OCI-LY7 (cell line): Measurements from ENCODE around the gene CBX2.

Experiments used
- EZH2phosphoT487 ChIP-seq: fragments of 200-600 bp; sonication (generic); IDR thresholded peaks from 2 replicates; pipeline ENCODE4 v1.6.1; 2018; ENCODE audit warnings: low read depth, borderline replicate concordance, mild to moderate bottlenecking, mixed run types, antibody characterized with exemption, low read length, moderate library complexity, mixed read lengths
- TF ChIP-seq, protein P1 (sequence below): fragments of 200-600 bp; sonication (generic); conservative IDR thresholded peaks from 2 replicates; pipeline ENCODE4 v1.5.1; 2014; ENCODE audit warnings: mild to moderate bottlenecking, antibody characterized with exemption, low read length, moderate library complexity, mixed read lengths

DNA sequence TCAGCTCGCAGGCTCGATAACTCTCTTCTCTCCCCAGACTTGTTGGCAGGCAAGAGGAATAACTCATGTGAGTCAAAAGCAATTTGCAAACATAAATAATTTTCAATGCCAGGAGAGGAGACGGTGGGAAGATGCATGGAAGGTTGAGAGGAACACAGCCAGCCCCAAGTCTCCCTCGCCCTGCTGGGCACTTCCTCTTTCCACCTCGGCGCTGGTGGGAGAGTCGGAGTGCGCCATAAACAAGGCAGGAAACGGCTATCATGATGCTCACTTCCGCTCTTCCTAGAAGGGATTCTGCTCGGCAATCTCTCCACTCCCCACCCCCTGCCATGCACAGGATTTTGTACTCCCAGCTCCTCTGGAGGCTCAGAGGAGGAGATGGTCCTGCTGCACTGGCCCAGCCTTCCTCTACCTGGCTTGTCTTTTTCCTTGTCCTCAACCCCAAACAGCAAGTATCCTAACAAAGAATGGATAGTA, 48.3 kb downstream of the CBX2 start:
- TF ChIP-seq, protein P1, sequence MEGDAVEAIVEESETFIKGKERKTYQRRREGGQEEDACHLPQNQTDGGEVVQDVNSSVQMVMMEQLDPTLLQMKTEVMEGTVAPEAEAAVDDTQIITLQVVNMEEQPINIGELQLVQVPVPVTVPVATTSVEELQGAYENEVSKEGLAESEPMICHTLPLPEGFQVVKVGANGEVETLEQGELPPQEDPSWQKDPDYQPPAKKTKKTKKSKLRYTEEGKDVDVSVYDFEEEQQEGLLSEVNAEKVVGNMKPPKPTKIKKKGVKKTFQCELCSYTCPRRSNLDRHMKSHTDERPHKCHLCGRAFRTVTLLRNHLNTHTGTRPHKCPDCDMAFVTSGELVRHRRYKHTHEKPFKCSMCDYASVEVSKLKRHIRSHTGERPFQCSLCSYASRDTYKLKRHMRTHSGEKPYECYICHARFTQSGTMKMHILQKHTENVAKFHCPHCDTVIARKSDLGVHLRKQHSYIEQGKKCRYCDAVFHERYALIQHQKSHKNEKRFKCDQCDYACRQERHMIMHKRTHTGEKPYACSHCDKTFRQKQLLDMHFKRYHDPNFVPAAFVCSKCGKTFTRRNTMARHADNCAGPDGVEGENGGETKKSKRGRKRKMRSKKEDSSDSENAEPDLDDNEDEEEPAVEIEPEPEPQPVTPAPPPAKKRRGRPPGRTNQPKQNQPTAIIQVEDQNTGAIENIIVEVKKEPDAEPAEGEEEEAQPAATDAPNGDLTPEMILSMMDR, result no peak
- TF ChIP-seq EZH2phosphoT487, result no peak
